GM18907 (cell line): ENCODE data around the gene AGPAT4.
"Not testable (repeated sequence)": the region's sequence is repeated elsewhere in the genome, so short reads cannot be mapped to it uniquely, and the experiment has no call there.

ENCODE experiments used
- ATAC-seq: cut with Tn5 transposase; IDR thresholded peaks from one replicate; pipeline ENCODE4 v1.9.1; 2021; ENCODE audit warnings: mild to moderate bottlenecking, moderate library complexity; ENCODE audit not compliant: unreplicated experiment

AGPAT4 gene

GRCh38 chr6:161210857-161211256, 63.0 kb downstream of the AGPAT4 start:
- no peak for ATAC-seq

DNA sequence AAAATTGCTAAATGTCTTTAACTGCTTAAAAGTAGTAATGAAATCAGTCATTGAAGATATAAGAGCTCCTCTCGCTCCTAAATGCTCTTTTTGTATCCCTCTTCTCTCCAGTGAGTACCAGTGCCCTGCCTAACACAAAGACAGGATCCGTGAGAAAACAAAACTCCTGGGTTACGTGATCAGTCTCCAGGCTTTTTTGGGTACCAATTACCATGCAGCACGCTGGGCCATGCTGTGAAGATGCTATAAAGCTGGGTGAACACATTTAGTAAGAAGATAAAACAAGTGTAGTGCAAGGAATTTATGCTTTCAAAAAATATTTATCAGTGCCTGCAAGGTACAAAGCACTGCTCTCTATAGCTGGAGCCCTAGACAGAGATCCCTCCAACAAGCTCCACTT, 66.7 kb downstream of the AGPAT4 start:
- ATAC-seq = no peak

GRCh38 chr6:161204866-161205557, 68.8 kb downstream of the AGPAT4 start:
- no peak for ATAC-seq

- no peak for ATAC-seq
These were observed 73.1 kb downstream of the AGPAT4 start for GRCh38 chr6:161200610-161201370.

DNA sequence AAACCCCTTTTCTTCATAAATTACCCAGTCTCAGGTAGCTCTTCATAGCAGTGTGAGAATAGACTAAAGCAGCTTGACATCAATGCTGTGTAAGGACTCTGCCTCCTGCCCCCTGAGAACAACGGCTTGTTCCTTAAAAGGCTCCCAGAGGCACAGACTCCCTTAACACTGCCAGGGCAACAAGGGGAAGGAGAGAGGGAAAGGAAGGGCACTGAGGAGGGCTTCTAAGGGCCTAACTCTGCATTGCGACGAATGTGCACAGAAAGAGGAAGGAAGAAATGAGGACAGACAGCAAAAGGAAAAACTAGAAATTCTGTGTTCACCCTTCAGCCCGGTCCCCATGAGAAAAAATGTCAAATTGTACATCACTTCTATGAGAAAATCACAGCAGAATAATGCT, 74.0 kb downstream of the AGPAT4 start:
- ATAC-seq = no peak

DNA sequence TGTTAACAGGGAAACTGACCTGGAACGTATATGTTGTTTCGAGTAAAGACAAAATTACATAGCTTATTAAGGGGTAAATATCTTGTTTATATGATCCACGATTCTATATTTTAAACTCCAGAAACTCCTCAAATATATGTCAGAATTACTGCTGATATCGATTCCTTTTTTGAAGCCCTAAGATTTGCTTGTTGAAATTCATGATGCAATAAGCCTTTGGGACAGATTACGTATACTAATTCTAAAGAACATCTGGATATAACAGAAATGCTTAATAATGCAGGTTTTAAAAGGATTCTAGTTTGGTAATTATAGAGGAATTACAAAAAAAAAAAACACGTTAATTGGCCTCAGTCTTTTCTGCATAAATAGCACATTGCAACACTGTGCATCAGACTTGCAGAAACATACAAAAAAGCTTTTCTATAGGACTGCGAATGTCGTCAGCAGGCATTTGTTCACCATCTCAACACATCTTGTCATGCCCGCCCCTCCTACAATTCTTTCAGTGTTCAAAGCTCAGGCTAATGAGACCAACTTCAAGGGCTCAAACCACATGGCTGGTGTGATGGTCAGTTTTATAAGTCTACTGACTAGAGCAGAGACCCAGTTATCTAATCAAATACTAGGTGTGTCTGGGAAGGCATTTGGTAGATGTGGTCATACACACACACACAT, 74.9 kb downstream of the AGPAT4 start:
- no peak for ATAC-seq

- no peak for ATAC-seq
These were observed 75.7 kb downstream of the AGPAT4 start for GRCh38 chr6:161198176-161198575.

GRCh38 chr6:161195386-161195785, 78.5 kb downstream of the AGPAT4 start:
- ATAC-seq = no peak

GRCh38 chr6:161194374-161194773, 79.5 kb downstream of the AGPAT4 start:
- no peak for ATAC-seq

GRCh38 chr6:161192636-161193411, 81.0 kb downstream of the AGPAT4 start:
- ATAC-seq = no peak

DNA sequence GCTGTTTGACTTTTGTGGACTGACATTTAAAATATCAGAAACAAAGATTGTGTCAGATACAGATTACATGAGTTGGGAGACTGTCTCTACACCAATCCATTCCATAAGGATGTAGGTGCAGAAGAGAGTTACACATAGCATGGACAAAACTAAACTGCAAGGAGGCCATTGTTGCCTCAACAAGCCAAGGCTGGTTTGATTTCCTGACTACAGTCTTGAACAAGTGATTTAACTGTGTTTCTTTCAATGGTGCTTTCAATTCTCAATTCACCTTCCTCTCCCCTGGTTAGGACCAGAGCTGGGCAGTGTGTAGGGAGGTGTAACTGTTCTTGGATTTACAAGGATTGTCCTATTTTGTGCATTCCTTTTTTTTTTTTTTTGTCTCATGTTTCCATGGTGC, 82.2 kb downstream of the AGPAT4 start:
- ATAC-seq = no peak

- ATAC-seq = no peak
These were observed 82.9 kb downstream of the AGPAT4 start for GRCh38 chr6:161191007-161191406.

DNA sequence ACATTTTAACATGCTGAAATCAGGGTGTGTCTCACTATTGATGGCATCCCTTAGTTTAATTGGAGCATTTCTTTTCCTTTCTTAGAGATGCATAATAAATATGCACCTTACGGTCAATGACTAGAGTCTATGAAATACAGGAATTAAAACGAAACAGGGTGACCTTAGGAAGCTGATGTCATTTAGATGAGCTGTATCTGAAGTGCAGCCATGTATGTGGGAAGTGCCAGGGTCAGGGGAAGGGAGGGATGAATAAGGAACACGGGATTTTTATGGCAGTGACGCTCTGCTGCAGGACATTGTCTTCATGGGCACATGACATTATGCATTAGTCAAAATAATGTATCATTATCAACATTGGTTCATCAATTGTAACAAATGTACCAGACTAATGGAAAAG, 84.0 kb downstream of the AGPAT4 start:
- no peak for ATAC-seq

DNA sequence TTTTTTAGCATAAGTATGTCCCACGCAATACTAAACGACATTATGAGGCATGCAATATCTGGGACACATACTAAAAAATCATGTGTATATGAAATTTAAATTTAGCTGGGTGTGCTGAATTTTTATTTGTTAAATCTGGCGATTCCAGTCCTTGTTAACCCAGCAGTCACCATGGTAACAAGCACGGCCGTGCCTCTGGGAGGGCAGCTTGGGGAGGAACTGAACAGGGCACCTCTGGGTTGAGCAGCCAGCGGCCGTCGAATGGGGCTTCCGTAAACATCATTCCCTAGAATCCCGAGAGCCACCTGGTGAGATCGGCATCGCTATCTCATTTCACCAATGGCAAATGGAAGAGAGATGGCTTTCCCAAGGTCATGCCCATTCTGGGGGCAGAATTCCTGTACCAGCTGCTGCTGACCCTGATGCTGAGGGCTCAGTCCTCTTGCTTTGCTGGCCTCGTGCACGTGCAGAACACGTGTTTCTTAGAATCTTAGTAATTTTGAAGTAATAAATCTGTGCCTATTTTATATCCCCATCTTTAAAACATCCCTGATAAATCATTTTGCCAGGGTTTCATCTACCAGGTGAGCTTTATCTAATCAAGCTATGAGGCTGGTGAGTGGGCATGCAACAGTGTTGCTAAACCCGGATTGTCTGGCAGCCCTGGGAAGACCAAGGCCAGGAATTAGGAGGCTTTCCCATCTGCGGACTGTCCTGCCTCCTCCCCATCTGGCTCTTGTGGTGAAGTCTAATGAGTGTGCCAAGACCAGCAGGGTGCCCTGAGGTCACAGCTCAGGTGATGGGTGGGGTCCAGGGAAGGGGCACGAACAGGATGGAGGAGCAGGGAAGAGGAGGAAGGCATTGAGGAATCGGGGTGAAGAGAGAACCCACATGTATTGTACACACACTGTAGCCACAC, 85.1 kb downstream of the AGPAT4 start:
- no peak for ATAC-seq

GRCh38 chr6:161186173-161186769, 87.6 kb downstream of the AGPAT4 start:
- ATAC-seq = no peak

- no peak for ATAC-seq
These were observed 92.7 kb downstream of the AGPAT4 start for GRCh38 chr6:161181121-161181520.

GRCh38 chr6:161178155-161178554, 95.7 kb downstream of the AGPAT4 start:
- ATAC-seq = not testable (repeated sequence)

DNA sequence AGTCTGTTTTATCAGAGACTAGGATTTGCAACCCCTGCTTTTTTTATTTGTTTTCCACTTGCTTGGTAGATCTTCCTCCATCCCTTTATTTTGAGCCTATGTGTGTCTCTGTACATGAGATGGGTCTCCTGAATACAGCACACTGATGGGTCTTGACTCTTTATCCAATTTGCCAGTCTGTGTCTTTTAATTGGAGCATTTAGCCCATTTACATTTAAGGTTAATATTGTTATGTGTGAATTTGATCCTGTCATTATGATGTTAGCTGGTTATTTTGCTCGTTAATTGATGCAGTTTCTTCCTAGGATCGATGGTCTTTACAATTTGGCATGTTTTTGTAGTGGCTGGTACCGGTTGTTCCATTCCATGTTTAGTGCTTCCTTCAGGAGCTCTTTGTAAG, 97.4 kb downstream of the AGPAT4 start:
- ATAC-seq = not testable (repeated sequence)

GRCh38 chr6:161172769-161173168, 101.1 kb downstream of the AGPAT4 start:
- not testable (repeated sequence) for ATAC-seq

- ATAC-seq = no peak
These were observed 102.7 kb downstream of the AGPAT4 start for GRCh38 chr6:161171207-161171606.
